Activated effector memory CD4-positive, alpha-beta T cell treated with anti-CD3 and anti-CD28 coated beads, Interleukin-2, amount 50 U/mL, for 16 hours (primary cell): ENCODE results near the gene CC2D2B.
"Not testable (repeated sequence)": the region's sequence is repeated elsewhere in the genome, so short reads cannot be mapped to it uniquely, and the experiment has no call there.

Experiments
- DNase-seq: peaks from one replicate; pipeline ENCODE4 v3.0.0-alpha.2; 2020

CC2D2B gene

GRCh38 chr10:96034625-96035024 lies 126.8 kb downstream of the CC2D2B start:
- DNase-seq, result no peak

DNA sequence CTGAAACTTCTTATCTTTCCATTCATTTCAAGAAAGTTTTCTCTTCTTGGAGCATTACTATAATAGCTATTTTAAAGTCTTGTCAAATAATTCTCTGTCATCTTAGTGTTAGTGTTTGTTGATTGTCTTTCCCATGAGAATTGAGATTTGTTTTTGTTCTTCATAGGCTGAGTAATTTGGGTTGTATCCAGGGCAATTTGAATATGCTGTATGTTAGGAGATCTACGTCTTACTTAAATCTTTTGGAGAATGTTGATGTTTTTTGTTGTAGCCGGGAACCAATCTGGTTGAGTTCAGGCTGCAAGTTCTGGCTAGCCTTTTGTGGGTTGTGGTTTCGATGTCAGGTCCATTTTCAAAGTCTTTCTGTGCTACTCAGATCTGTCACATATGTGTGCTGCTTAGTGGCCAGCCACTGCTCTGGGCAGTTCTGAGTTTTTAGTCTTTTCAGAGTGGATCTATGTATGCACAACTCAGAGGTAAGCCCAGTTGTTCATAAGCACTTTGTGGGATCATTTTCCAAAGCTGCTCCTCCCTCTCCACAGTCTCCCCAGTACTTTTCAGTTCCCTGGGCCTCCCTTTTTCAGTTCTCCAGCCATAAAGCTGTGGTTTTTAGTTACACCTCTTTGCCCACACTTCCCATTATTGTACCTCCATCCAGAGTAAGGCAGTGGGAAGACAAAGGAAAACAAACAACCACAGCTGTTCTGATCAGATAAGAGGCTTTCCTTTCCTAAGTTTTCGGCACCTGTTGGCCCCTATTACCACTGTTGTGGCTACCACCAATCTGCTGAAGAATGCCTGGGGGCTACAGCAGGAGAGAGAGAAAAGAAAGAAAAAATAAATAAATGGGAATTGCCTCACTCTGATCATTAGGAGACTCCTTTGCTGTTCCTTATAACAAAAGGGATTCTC lies 131.0 kb downstream of the CC2D2B start:
- no peak for DNase-seq

DNA sequence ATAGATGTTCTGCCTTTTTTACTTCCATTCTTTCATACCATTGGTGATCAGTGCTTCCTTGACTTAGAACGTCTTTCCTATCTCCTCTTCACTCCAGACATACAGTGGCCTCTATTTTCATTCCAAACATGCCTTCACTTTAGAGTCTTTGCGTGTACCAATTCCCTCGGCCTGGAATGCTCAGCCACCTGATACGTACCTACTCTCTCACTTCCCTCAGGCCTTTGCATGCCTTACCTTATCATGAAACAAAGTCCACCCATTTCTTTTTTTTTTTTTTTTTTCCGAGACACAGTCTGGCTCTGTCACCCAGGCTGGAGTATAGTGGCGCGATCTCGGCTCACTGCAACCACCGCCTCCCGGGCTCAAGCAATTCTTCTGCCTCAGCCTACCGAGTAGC lies 133.4 kb downstream of the CC2D2B start:
- DNase-seq, result no peak

DNA sequence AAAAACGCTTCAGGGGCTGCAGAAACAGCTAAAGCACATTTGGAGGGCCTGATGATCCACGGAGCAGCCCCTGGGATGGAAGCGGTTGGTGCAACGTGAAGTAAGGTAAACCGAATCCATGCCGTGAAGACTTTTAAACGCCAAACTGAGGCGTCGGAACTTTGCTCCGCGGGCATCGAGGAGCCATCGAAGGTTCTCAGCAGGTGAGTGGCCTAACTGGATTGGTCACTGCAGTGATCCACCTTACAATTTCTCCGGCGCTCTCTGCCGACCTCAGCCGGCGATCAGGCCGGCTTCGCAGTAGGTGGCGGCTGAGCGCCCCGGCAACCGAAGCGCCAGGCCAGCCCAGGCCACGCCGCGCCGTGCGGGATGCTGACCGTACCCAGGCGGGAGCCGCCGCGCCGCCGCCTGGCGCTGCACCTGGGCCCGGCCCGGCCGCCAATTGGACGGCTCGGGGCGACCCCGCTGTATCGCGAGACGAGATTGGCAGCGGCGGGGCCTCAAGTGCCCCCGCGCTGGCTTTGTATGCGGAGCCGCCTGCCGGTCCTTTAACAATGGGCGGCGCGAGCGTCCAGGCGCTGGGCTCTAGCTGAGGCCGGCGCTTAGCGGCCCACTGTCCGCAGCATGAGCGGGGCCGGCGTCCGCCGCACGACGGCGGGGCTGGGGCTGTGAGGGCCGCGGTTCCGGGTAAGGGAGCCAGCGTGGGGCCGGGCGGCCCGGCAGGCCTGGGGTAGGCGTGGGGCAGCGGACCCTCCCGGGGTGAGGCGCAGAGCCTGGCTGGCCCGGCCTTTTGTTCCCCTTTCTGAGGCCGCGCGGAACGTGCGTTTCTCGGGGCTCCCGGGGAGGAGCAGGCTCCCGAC lies 135.5 kb downstream of the CC2D2B start, which contains the start of gene CCNJ:
CCNJ (plus strand) TSS at position 551 of the 860 bp plus-strand sequence. CDS start 811 bp downstream, outside the sequence.
- DNase-seq, result peak; percentile 92

DNA sequence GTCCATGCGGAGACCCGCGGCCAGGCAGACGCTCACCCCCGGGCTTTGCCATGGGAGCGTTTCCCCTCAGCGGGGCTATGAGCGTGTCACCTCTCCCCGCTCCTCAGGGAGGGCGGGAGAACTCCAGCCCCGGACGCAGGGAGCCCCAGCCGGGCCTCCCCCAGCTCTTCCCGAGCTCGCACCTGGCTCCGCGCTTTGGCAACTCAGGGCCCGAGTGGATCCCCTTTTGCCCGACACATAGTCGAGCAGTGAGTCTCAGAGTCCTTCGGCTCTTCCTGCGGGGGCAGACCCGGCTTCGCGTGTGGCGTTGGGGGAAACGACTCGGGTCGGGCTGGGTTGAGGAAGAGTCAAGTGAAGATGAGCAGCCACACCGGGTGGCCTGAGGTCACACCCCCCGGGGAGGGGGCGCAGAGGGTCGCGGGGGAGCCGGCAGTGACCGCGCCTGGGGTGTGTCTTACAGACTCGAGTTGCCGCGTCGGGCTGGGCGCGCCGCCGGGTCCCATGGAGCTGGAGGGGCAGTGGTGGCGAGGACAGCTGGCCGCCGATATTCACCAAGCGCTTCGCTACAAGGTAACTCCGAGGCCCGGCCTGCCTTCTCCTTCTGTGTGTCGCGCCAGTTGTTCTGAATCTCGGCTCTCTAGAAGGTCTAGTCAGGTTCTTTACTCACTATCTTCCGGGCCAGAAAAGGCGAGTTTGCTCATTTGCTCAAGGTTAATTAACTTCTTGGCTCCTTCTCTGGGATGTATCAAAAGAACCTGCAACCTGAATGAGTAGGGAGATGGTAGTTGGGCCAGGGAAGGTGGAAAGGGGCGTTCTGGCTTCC lies 136.3 kb downstream of the CC2D2B start:
- peak; percentile 80 for DNase-seq

DNA sequence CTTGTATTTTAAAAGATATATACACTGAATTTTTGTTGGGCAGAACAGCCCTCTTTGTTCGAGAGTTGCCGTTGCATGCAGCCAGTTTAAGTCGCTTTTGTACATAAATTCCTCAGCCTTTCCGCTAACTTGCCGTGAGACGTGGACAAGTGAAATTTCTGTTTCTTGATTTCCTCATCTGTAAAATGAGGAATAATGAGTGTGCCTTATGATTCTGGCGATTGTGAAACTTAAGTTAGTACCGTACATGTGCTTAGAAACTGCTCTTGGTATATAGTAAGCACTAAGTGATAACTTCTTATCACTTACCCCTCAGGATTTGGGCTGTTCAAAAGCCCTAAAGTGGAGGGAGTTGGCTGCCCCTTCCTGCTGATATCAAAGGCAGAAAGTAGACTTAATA lies 137.0 kb downstream of the CC2D2B start:
- no peak for DNase-seq

DNA sequence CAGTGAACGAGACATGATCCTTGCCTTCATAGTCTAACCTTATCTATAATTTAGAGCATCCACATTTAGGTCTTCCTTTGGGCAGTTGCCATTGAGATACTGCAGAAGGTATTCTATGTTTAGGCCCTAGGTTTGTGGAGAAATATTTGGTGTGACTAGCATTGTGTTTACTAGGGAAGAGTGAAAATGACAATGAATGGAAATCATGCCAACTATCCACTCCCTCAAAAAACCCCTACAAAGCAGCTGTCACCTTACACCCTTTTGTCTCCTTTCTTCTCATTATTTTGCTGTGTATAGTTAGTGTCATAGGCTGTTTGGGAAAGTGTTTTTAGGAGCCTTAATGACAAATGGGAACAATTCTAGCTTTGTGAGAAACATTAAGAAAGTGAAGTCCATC lies 138.8 kb downstream of the CC2D2B start:
- DNase-seq, result no peak

DNA sequence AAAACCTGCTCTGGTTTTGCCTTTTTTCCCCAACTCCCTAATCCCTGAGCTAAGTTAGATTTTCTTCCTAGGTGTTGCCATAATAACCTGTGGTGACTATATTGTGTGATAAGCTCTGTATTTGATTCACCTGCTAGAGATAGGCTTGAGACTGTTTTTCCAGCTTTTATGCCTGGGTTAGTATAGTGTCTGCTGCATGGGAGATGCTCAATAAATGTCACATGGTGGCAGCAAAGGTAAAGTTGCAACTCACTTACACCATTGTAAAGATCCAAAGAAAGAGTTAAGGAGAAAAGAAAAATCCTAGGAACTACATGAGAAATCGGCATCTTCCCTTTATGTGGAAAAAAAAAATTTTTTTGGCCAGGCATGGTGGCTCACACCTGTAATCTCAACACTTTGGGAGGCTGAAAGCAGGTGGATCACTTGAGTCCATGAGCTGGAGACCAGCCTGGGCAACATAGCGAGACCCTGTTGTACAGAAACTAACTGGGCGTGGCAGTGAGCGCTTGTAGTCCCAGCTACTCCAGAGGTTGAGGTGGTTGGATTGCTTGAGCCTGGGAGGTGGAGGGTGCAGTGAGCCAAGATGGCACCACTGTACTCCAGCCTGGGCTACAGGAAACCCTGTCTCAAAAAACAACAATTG lies 139.4 kb downstream of the CC2D2B start:
- DNase-seq, result no peak

DNA sequence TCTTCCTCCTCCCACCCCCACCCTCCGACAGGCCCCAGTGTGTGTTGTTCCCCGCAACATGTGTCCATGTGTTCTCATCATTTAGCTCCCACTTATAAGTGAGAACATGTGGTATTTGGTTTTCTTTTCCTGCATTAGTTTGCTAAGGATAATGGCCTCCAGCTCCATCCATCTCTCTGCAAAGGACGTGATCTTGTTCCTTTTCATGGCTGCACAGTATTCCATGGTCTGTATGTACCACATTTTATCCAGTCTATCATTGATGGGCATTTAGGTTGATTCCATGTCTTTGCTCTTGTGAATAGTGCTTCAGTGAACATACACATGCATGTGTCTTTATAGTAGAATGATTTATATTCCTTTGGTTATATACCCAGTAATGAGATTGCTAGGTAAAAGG lies 140.2 kb downstream of the CC2D2B start:
- DNase-seq, result not testable (repeated sequence)

GRCh38 chr10:96049340-96049739 lies 141.6 kb downstream of the CC2D2B start:
- DNase-seq, result no peak

DNA sequence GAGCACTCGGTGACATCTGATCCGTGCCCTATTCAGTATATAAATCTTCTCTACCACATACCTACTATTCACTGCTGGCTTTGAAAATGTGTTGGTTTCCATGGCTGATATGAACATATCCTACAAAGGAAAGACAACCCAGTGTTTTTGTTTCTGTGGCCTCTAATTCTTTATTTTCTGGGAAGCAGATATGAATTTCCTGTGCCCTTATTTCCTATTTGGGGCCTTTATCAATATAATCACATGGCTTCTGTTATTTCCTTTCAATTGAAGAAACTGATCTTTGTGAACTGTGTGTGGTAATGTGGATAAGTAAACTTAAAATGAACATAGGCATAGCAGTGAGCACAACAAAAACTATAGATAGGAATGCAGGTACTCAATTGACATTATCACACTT lies 146.2 kb downstream of the CC2D2B start:
- DNase-seq, result no peak

- no peak for DNase-seq
Observed at GRCh38 chr10:96056787-96057186, 149.0 kb downstream of the CC2D2B start.

DNA sequence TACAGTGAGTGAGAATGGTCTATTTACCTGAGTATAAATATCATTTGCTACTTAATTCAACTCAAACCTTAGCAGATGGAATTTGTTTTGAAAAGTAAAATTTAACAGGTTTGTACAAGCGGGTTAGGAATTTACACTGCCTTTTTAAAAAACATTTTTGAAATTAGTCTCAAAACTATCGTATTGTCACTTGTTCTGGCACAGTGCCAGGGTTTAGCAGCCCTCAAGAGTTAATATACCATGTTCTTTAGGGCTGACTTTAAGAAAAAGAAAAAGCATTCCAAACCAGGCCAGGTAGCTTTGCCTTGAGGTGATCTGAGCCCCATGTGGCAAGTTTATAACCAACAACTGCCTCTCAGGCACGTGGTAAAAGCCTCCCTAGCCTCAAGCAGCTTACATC lies 153.5 kb downstream of the CC2D2B start:
- no peak for DNase-seq

GRCh38 chr10:96072674-96073073 lies 164.9 kb downstream of the CC2D2B start:
- DNase-seq, result no peak

GRCh38 chr10:96073722-96074121 lies 165.9 kb downstream of the CC2D2B start:
- DNase-seq, result no peak

DNA sequence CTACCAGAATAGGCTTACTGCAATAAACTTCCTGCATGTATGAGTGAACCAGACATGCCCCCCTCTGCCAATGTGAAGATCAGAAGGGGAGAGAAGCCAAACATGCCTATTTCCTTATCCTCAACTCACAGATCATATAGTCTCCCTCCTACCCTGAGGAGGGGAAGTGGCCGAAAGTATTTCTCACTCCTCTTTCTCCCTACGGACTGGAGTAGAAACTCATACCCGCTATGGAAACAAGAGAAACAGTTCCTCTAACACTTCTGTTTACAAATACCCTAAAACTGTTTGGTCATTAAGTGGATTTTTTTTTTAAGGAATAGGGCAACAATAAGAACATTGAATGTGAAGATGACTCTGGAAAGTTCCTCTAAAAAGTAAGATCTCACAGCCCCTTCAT lies 167.0 kb downstream of the CC2D2B start:
- no peak for DNase-seq

GRCh38 chr10:96075977-96076376 lies 168.2 kb downstream of the CC2D2B start:
- DNase-seq, result no peak

- no peak for DNase-seq
Observed at GRCh38 chr10:96077156-96077555, 169.4 kb downstream of the CC2D2B start.

- DNase-seq, result no peak
Observed at GRCh38 chr10:96082153-96082552, 174.4 kb downstream of the CC2D2B start.
